Measurements from ENCODE around the gene WDR86. TPM values are rescaled to one million over a fixed set of nuclear protein-coding genes. Genes with fewer than 3 reads are reported as not detected.
A peak's percentile ranks its signal among the peaks of the same experiment; 100 is the strongest.

The WDR86 gene
- total RNA-seq, 4 donors from 2014 or later, result 5.4 to 11.8 (median 9.6) TPM

GRCh38 chr7:151352512-151352911 lies 57.3 kb downstream of the WDR86 start:
- H3K4me1 ChIP-seq, result peaks cover 10 to 17% (median 15%) of the 10 kb centered on the region in 4 donors
- H3K27ac ChIP-seq (replicated peaks in 1 of 4), result no peak overlapping the region
- DNase-seq (ENCODE audit: extremely low spot score), result peak; percentile 82
- TF ChIP-seq CTCF (IDR thresholded peaks at IDR 0.05) (no peak), POLR2AphosphoS5 (IDR thresholded peaks at IDR 0.05) (no peak), POLR2A (IDR thresholded peaks at IDR 0.05; ENCODE audit: low read depth) (no peak), EP300 (IDR thresholded peaks at IDR 0.05) (no peak)
- no peaks in the 10 kb centered on the region for H3K9me3 ChIP-seq
- peaks cover 49 to 99% (median 86%) of the 10 kb centered on the region in 4 donors for H3K36me3 ChIP-seq
- intact Hi-C loops (cut with DNase I), result no loop called here
- no peaks in the 10 kb centered on the region for H3K27me3 ChIP-seq
- H3K4me3 ChIP-seq, result no peak overlapping the region
- WGBS, result 71% methylated on average over 5 of the region's 5 CpGs

- intact Hi-C loops (cut with DNase I), result loop anchor here (2.0 kb wide), 1 partner anchor 37 kb away; no protein-coding TSS in a partner anchor
- H3K27ac ChIP-seq (replicated peaks in 1 of 4), result no peak overlapping the region
- H3K36me3 ChIP-seq, result peaks cover 47 to 99% (median 85%) of the 10 kb centered on the region in 4 donors
- H3K4me1 ChIP-seq, result peaks cover 10 to 17% (median 15%) of the 10 kb centered on the region in 4 donors
- no peaks in the 10 kb centered on the region for H3K9me3 ChIP-seq
- DNase-seq (ENCODE audit: extremely low spot score), result no peak
- no peak overlapping the region for H3K4me3 ChIP-seq
- no peak for TF ChIP-seq POLR2A (IDR thresholded peaks at IDR 0.05; ENCODE audit: low read depth)
- TF ChIP-seq CTCF (IDR thresholded peaks at IDR 0.05), result no peak
- no peaks in the 10 kb centered on the region for H3K27me3 ChIP-seq
- 75% methylated on average over 6 of the region's 6 CpGs for WGBS
Measured at GRCh38 chr7:151351967-151352366, 57.9 kb downstream of the WDR86 start.

- WGBS, result 61% methylated on average over 8 of the region's 8 CpGs
- no peak overlapping the region for H3K27ac ChIP-seq (replicated peaks in 1 of 4)
- H3K4me1 ChIP-seq, result peaks cover 10 to 24% (median 18%) of the 10 kb centered on the region in 4 donors
- no peak for TF ChIP-seq EP300 (IDR thresholded peaks at IDR 0.05)
- DNase-seq (ENCODE audit: extremely low spot score), result peak; percentile 55
- H3K9me3 ChIP-seq, result no peaks in the 10 kb centered on the region
- H3K36me3 ChIP-seq, result peaks cover 37 to 99% (median 84%) of the 10 kb centered on the region in 4 donors
- intact Hi-C loops (cut with DNase I), result loop anchor here (2.0 kb wide), 1 partner anchor 36 kb away; no protein-coding TSS in a partner anchor
- H3K4me3 ChIP-seq, result no peak overlapping the region
- no peaks in the 10 kb centered on the region for H3K27me3 ChIP-seq
Measured at GRCh38 chr7:151351027-151351426, 58.8 kb downstream of the WDR86 start.

GRCh38 chr7:151349507-151349853 lies 60.4 kb downstream of the WDR86 start:
- Histone ChIP-seq H3K9me3 (no peaks in the 10 kb centered on the region), H3K4me3 (peak overlapping the region in 1 of 4 donors; percentile 49), H3K27ac (replicated peaks in 1 of 4) (peak overlapping the region; percentile 52 to 70 (median 63)), H3K36me3 (peaks cover 27 to 94% (median 77%) of the 10 kb centered on the region in 4 donors), H3K27me3 (no peaks in the 10 kb centered on the region), H3K4me1 (peaks cover 10 to 31% (median 20%) of the 10 kb centered on the region in 4 donors)
- DNase-seq (ENCODE audit: extremely low spot score), result no peak
- no peak for TF ChIP-seq POLR2AphosphoS5 (IDR thresholded peaks at IDR 0.05)
- no peak for TF ChIP-seq CTCF (IDR thresholded peaks at IDR 0.05)
- no peak for TF ChIP-seq EP300 (IDR thresholded peaks at IDR 0.05)
- TF ChIP-seq POLR2A (IDR thresholded peaks at IDR 0.05; ENCODE audit: low read depth), result no peak
- WGBS, result 83% methylated on average over 5 of the region's 5 CpGs
- intact Hi-C loops (cut with DNase I), result no loop called here

GRCh38 chr7:151348970-151349369 lies 60.9 kb downstream of the WDR86 start:
- Histone ChIP-seq H3K36me3 (peaks cover 27 to 89% (median 73%) of the 10 kb centered on the region in 4 donors), H3K27me3 (no peaks in the 10 kb centered on the region), H3K27ac (replicated peaks in 1 of 4) (peak overlapping the region in 3 of 4 donors; percentile 52 to 70 (median 61)), H3K4me3 (no peak overlapping the region), H3K9me3 (no peaks in the 10 kb centered on the region), H3K4me1 (peaks cover 10 to 31% (median 21%) of the 10 kb centered on the region in 4 donors)
- WGBS, result 77% methylated on average over 4 of the region's 4 CpGs
- TF ChIP-seq CTCF (IDR thresholded peaks at IDR 0.05) (no peak), POLR2AphosphoS5 (IDR thresholded peaks at IDR 0.05) (no peak), EP300 (IDR thresholded peaks at IDR 0.05) (no peak), POLR2A (IDR thresholded peaks at IDR 0.05; ENCODE audit: low read depth) (no peak)
- DNase-seq (ENCODE audit: extremely low spot score), result no peak
- intact Hi-C loops (cut with DNase I), result no loop called here

Measured in esophagus muscularis mucosa (tissue), 4 donors.